HepG2 (cell line): Measurements from ENCODE around the gene VAV2. TPM values are rescaled to one million over a fixed set of nuclear protein-coding genes. Genes with fewer than 3 reads are reported as not detected.
A peak's percentile ranks its signal among the peaks of the same experiment; 100 is the strongest.

ENCODE experiments used
- GATAD2A ChIP-seq: IDR thresholded peaks from 2 replicates; pipeline ENCODE4 v1.6.1; 2016
- HNF4A ChIP-seq: sonication (generic); formaldehyde crosslinking; IDR thresholded peaks from 2 replicates; pipeline ENCODE4 v1.4.0; 2020; ENCODE audit warnings: missing genetic modification reagents
- HOXA7 ChIP-seq: sonication (generic); formaldehyde crosslinking; IDR thresholded peaks from 2 replicates; pipeline ENCODE4 v1.8.1; 2022; ENCODE audit warnings: mild to moderate bottlenecking, missing genetic modification reagents, moderate library complexity
- KAT8 ChIP-seq: IDR thresholded peaks from 2 replicates; pipeline ENCODE4 v1.6.1; 2016; ENCODE audit warnings: missing genetic modification reagents, missing compliant biosample characterization
- KMT2B ChIP-seq: IDR thresholded peaks from 2 replicates; pipeline ENCODE4 v1.6.1; 2016; ENCODE audit warnings: missing genetic modification reagents, missing compliant biosample characterization
- MEF2D ChIP-seq: sonication (generic); formaldehyde crosslinking; IDR thresholded peaks from 2 replicates; pipeline ENCODE4 v1.5.1; 2020; ENCODE audit warnings: mild to moderate bottlenecking, missing genetic modification reagents
- NKX3-1 ChIP-seq: sonication (generic); formaldehyde crosslinking; IDR thresholded peaks from 2 replicates; pipeline ENCODE4 v1.5.0; 2020; ENCODE audit warnings: missing genetic modification reagents
- PLRG1 ChIP-seq: fragments of 450-650 bp; conservative IDR thresholded peaks from 2 replicates; pipeline ENCODE4 v1.6.1; 2016
- RFXANK ChIP-seq: IDR thresholded peaks from 2 replicates; pipeline ENCODE4 v1.6.1; 2016
- SAP130 ChIP-seq: IDR thresholded peaks from 2 replicates; pipeline ENCODE4 v1.6.1; 2016; ENCODE audit warnings: low read depth
- SKIL ChIP-seq: sonication (generic); formaldehyde crosslinking; IDR thresholded peaks from 2 replicates; pipeline ENCODE4 v1.8.0; 2022; ENCODE audit warnings: missing genetic modification reagents, mild to moderate bottlenecking, moderate library complexity, borderline replicate concordance
- ZBTB10 ChIP-seq: sonication (generic); formaldehyde crosslinking; IDR thresholded peaks from 2 replicates; pipeline ENCODE4 v1.4.0; 2020; ENCODE audit warnings: missing genetic modification reagents, borderline replicate concordance
- ZFP82 ChIP-seq: sonication (generic); formaldehyde crosslinking; IDR thresholded peaks from 2 replicates; pipeline ENCODE4 v1.5.1; 2020; ENCODE audit warnings: mild to moderate bottlenecking, missing genetic modification reagents, borderline replicate concordance
- ZFY ChIP-seq: sonication (generic); formaldehyde crosslinking; IDR thresholded peaks from 2 replicates; pipeline ENCODE4 v1.4.0; 2020; ENCODE audit warnings: missing genetic modification reagents
- ZNF597 ChIP-seq: sonication (generic); formaldehyde crosslinking; IDR thresholded peaks from 2 replicates; pipeline ENCODE4 v1.5.0; 2020; ENCODE audit warnings: missing genetic modification reagents
- ZNF660 ChIP-seq: sonication (generic); formaldehyde crosslinking; IDR thresholded peaks from 2 replicates; pipeline ENCODE4 v1.5.1; 2020; ENCODE audit warnings: mild to moderate bottlenecking, low read depth, missing genetic modification reagents, borderline replicate concordance
- ZNF687 ChIP-seq: sonication (generic); formaldehyde crosslinking; IDR thresholded peaks from 2 replicates; pipeline ENCODE4 v1.5.1; 2020; ENCODE audit warnings: mild to moderate bottlenecking, missing genetic modification reagents, moderate library complexity
- ZNF691 ChIP-seq: sonication (generic); formaldehyde crosslinking; IDR thresholded peaks from 2 replicates; pipeline ENCODE4 v1.4.0; 2020; ENCODE audit warnings: missing genetic modification reagents, low read depth, mild to moderate bottlenecking, borderline replicate concordance
- ZNF782 ChIP-seq: sonication (generic); formaldehyde crosslinking; IDR thresholded peaks from 2 replicates; pipeline ENCODE4 v1.4.0; 2020; ENCODE audit warnings: missing genetic modification reagents, mild to moderate bottlenecking, borderline replicate concordance
- ZSCAN25 ChIP-seq: sonication (generic); formaldehyde crosslinking; IDR thresholded peaks from 2 replicates; pipeline ENCODE4 v1.8.0; 2022; ENCODE audit warnings: mild to moderate bottlenecking, missing genetic modification reagents
- polyA plus RNA-seq, 8 experiments: library from polyadenylated mRNA; depleted of rRNA in 3 of 8; stranded (reverse) in 7 of 8; unstranded in 1 of 8; fragments of >200 nt; fragmentation: Illumina TruSeq in 4 of 8; extraction: Trizol in 4 of 8; gene quantifications; 2 replicates each; pipeline versions ENCODE4 v1.2.1 to v1.2.3, GENCODE V29; 2011 to 2016; ENCODE audit warnings: low read depth in 4 of 8, missing spikeins in 1 of 8, mixed read lengths in 1 of 8; ENCODE audit not compliant: insufficient read depth in 1 of 8
- total RNA-seq, 5 experiments: library from RNA; depleted of rRNA; stranded (reverse); fragments of >200 nt; fragmentation: Illumina TruSeq; extraction: Trizol; gene quantifications; 2 replicates each; pipeline ENCODE4 v1.2.3, GENCODE V29; 2016; ENCODE audit warnings: low read depth in 1 of 5

Gene VAV2
- total and polyA plus RNA-seq, 2 of the 13 experiments (the other 11 are each of a cell fraction or from before 2014, with no cell fraction given) = 22.5 to 22.9 TPM

GRCh38 chr9:133979273-133979920, 12.7 kb downstream of the VAV2 start (continued):
- peak; percentile 63 for TF ChIP-seq GATAD2A (CRISPR knock-in tag)
- no peak for TF ChIP-seq PLRG1
- TF ChIP-seq NKX3-1 (CRISPR knock-in tag) = no peak
- TF ChIP-seq HNF4A (CRISPR knock-in tag) = peak; percentile 56
- no peak; the same call in 1 of the 2 replicates for TF ChIP-seq KMT2B (CRISPR knock-in tag)
- no peak for TF ChIP-seq HOXA7 (CRISPR knock-in tag)
- peak; percentile 97 for TF ChIP-seq SAP130 (CRISPR knock-in tag)
- peak; percentile 76 for TF ChIP-seq ZSCAN25
- TF ChIP-seq ZNF687 (CRISPR knock-in tag) = peak; percentile 89
- no peak for TF ChIP-seq RFXANK
- peak; percentile 26; the same call in 1 of the 2 replicates for TF ChIP-seq ZNF691 (CRISPR knock-in tag)
- 0 out of 2 replicates have a peak, but pooled peaks have one; percentile 66 for TF ChIP-seq ZFP82 (CRISPR knock-in tag)
- no peak; the same call in none of the 2 replicates for TF ChIP-seq SKIL
- peak; percentile 78; the same call in 1 of the 2 replicates for TF ChIP-seq ZBTB10 (CRISPR knock-in tag)
- peak; percentile 73 for TF ChIP-seq ZFY (CRISPR knock-in tag)
- TF ChIP-seq MEF2D (CRISPR knock-in tag) = no peak; the same call in 1 of the 2 replicates
- TF ChIP-seq KAT8 (CRISPR knock-in tag) = peak; percentile 63
- no peak for TF ChIP-seq ZNF597
- no peak for TF ChIP-seq ZNF660 (CRISPR knock-in tag)
- TF ChIP-seq ZNF782 (CRISPR knock-in tag) = peak; percentile 19; the same call in 1 of the 2 replicates
